ENCODE data around the gene UBE4A. TPM values are rescaled to one million over a fixed set of nuclear protein-coding genes. Genes with fewer than 3 reads are reported as not detected.

The UBE4A gene
- polyA plus RNA-seq, 1 of the 3 experiments (the other 2 are of a cell fraction), result 7.7 TPM

GRCh38 chr11:118415062-118415738 lies 55.8 kb downstream of the UBE4A start:
- Histone ChIP-seq H3K27me3 (ENCODE audit: insufficient read depth) (no peaks in the 10 kb centered on the region), H3K4me2 (peak overlapping the region; percentile 24; the same call in 1 of the 2 replicates), H3K79me2 (ENCODE audit: insufficient read depth) (peaks cover 7% of the 10 kb centered on the region; the same call in 1 of the 2 replicates), H3F3A (replicated peaks; ENCODE audit: insufficient read depth) (peaks cover 24% of the 10 kb centered on the region), H3K9ac (no peak overlapping the region), H3K9me2 (no peaks in the 10 kb centered on the region), H3K36me3 (replicated peaks in 1 of 2; ENCODE audit: control insufficient read depth in 1 of 2, insufficient read depth in 2 of 2, low read length in 1 of 2) (peaks cover 2 to 12% of the 10 kb centered on the region in 2 experiments), H3K4me3 (ENCODE audit: low read depth in 2 of 2, low read length in 1 of 2) (no peak overlapping the region), H3K4me1 (ENCODE audit: control insufficient read depth in 1 of 2, insufficient read depth in 2 of 2, low read depth in 1 of 2, low read length in 1 of 2) (peaks cover 8 to 13% of the 10 kb centered on the region in 2 experiments; a peak in 3 of 4 replicates), H3K9me3 (no peaks in the 10 kb centered on the region), H3K27ac (ENCODE audit: low read depth in 2 of 2, low read length in 1 of 2) (peak overlapping the region; percentile 62 to 85), H4K20me1 (ENCODE audit: insufficient read depth) (no peaks in the 10 kb centered on the region), H2AFZ (ENCODE audit: low read depth) (no peak overlapping the region)
- CTCF ChIA-PET, result no interaction called here
- 84% methylated on average over 8 of the region's 8 CpGs for WGBS (ENCODE audit: low lambda C conversion rate)
- DNase-seq, result no peak
- POLR2A ChIA-PET, result no interaction called here
- TF ChIP-seq SMC3 (IDR thresholded peaks at IDR 0.05; ENCODE audit: low read depth, low read length) (no peak), YY1 (IDR thresholded peaks at IDR 0.05; ENCODE audit: low read depth) (no peak), GABPA (IDR thresholded peaks at IDR 0.05; ENCODE audit: low read depth) (no peak; the same call in 1 of the 2 replicates), RCOR1 (IDR thresholded peaks at IDR 0.05; ENCODE audit: low read length) (no peak), EP300 (IDR thresholded peaks at IDR 0.05; ENCODE audit: borderline replicate concordance in 1 of 2, low read depth in 1 of 2, low read length in 1 of 2) (no peak), FOSL2 (IDR thresholded peaks at IDR 0.05; ENCODE audit: borderline replicate concordance, low read depth) (no peak), EZH2phosphoT487 (IDR thresholded peaks at IDR 0.05; ENCODE audit: borderline replicate concordance, low read depth) (no peak), TAF1 (IDR thresholded peaks at IDR 0.05; ENCODE audit: borderline replicate concordance, low read depth, low read length) (no peak), NFIC (IDR thresholded peaks at IDR 0.05; ENCODE audit: borderline replicate concordance) (no peak), ZBTB33 (IDR thresholded peaks at IDR 0.05; ENCODE audit: borderline replicate concordance, low read depth) (no peak), MAX (IDR thresholded peaks at IDR 0.05; ENCODE audit: low read depth) (no peak), ELF1 (IDR thresholded peaks at IDR 0.05) (no peak), REST (IDR thresholded peaks at IDR 0.05; ENCODE audit: low read depth, low read length) (no peak), CHD2 (IDR thresholded peaks at IDR 0.05; ENCODE audit: low read length, partially characterized antibody) (no peak), IRF3 (IDR thresholded peaks at IDR 0.05; ENCODE audit: low read depth, low read length) (no peak), TCF12 (IDR thresholded peaks at IDR 0.05) (no peak), TEAD4 (IDR thresholded peaks at IDR 0.05; ENCODE audit: borderline replicate concordance, insufficient read depth) (no peak), CTCF (IDR thresholded peaks at IDR 0.05) (no peak)

All from SK-N-SH (cell line).